K562 (cell line): ENCODE results near the gene GPR4. TPM values are rescaled to one million over a fixed set of nuclear protein-coding genes. Genes with fewer than 3 reads are reported as not detected.

Experiments used
- ATAC-seq: fragments of 200-7000 bp; cut with Tn5 transposase; 3 replicates; pipeline ENCODE4 v1.9.1; 2020; ENCODE audit warnings: moderate library complexity
- BruUV-seq: library from RNA; stranded (reverse); fragments of 400-500 nt; replicated peaks from 2 replicates; lab custom pipeline; 2021; lab: Mats Ljungman, UMichigan
- CTCF ChIA-PET: fragments of 300-600 bp; formaldehyde crosslinking; extraction: SDS; loops from one replicate; lab custom pipeline; 2021; ENCODE audit warnings: low intra/inter-chr PET ratio; lab: Yijun Ruan, JAX
- POLR2A ChIA-PET: fragments of 300-600, 350-650 bp; sonication (Branson Sonifier 250); formaldehyde crosslinking; extraction: SDS; loops from one replicate; lab custom pipeline; 2021; ENCODE audit warnings: antibody characterized with exemption, inconsistent platforms; lab: Yijun Ruan, JAX
- DNase-seq, 4 experiments: peaks; one replicate each; pipeline versions ENCODE4 v3.0.0 to v3.0.0-alpha.2; 2011 to 2018; ENCODE audit warnings: low spot score in 3 of 4, mixed read lengths in 3 of 4; ENCODE audit errors: extremely low read depth in 1 of 4
- FAIRE-seq: peaks from 2 replicates; lab custom pipeline; 2011; peaks lifted over from hg19 to GRCh38; lab: Jason Lieb, UNC
- H2AFZ ChIP-seq: 2 replicates; pipeline ENCODE4 v1.6.0; 2011; ENCODE audit warnings: low read depth, low read length, control low read depth, inconsistent platforms
- H3K27ac ChIP-seq: fragments of 200-600 bp; 3 replicates; pipeline ENCODE4 v1.8.0; 2011; ENCODE audit warnings: low read depth, mild to moderate bottlenecking, control low read depth, inconsistent platforms, low read length, moderate library complexity, mixed read lengths; ENCODE audit errors: extremely low read depth
- H3K27me3 ChIP-seq, 2 experiments: fragments of 300-600 bp in 1 of 2; 2 replicates in 1 of 2; 3 replicates in 1 of 2; pipeline versions ENCODE4 v1.6.0 to v1.8.0; 2011; ENCODE audit warnings: inconsistent platforms in 2 of 2, low read length in 2 of 2, mild to moderate bottlenecking in 1 of 2, mixed read lengths in 1 of 2, moderate library complexity in 1 of 2; ENCODE audit not compliant: control insufficient read depth in 2 of 2, insufficient read depth in 2 of 2
- H3K36me3 ChIP-seq: fragments of 300-600 bp; 3 replicates; pipeline ENCODE4 v1.8.0; 2011; ENCODE audit warnings: mild to moderate bottlenecking, low read length, inconsistent platforms; ENCODE audit not compliant: control insufficient read depth, insufficient read depth
- H3K4me1 ChIP-seq, 2 experiments: fragments of 200-600 bp in 1 of 2; replicated peaks in 1 of 2; 2 replicates in 1 of 2; 3 replicates in 1 of 2; pipeline versions ENCODE4 v1.5.1 to v1.8.0; 2011; ENCODE audit warnings: inconsistent platforms in 2 of 2, low read length in 2 of 2, mild to moderate bottlenecking in 1 of 2, mixed read lengths in 1 of 2, moderate library complexity in 1 of 2; ENCODE audit not compliant: control insufficient read depth in 2 of 2, insufficient read depth in 2 of 2
- H3K4me2 ChIP-seq: 2 replicates; pipeline ENCODE4 v1.6.1; 2011; ENCODE audit warnings: low read length, control low read depth, inconsistent platforms, mixed read lengths; ENCODE audit not compliant: insufficient read depth
- H3K4me3 ChIP-seq: fragments of 200-600 bp; sonication (generic), shearing (Covaris generic); 2 replicates; pipeline ENCODE4 v1.5.1; 2016; ENCODE audit warnings: control low read depth, inconsistent platforms
- H3K79me2 ChIP-seq: fragments of 200-600 bp; 3 replicates; pipeline ENCODE4 v1.8.0; 2011; ENCODE audit warnings: low read length, inconsistent platforms; ENCODE audit not compliant: control insufficient read depth, insufficient read depth
- H3K9ac ChIP-seq, 2 experiments: 2 replicates each; pipeline versions ENCODE4 v1.6.0 to v1.6.1; 2011; ENCODE audit warnings: low read depth in 2 of 2, low read length in 2 of 2, control low read depth in 1 of 2, inconsistent platforms in 1 of 2, mild to moderate bottlenecking in 1 of 2, mixed read lengths in 1 of 2; ENCODE audit not compliant: insufficient read depth in 1 of 2
- H3K9me1 ChIP-seq: one replicate; pipeline ENCODE4 v1.6.0; 2011; ENCODE audit warnings: inconsistent platforms, mild to moderate bottlenecking, low read length, moderate library complexity; ENCODE audit not compliant: control insufficient read depth, insufficient read depth
- H3K9me3 ChIP-seq: replicated peaks from 2 replicates; pipeline ENCODE4 v1.5.1; 2011; ENCODE audit warnings: low read depth, low read length, inconsistent platforms; ENCODE audit not compliant: control insufficient read depth, insufficient read depth
- H4K20me1 ChIP-seq: replicated peaks from 2 replicates; pipeline ENCODE4 v1.6.1; 2011; ENCODE audit warnings: low read length, inconsistent platforms, mixed read lengths; ENCODE audit not compliant: control insufficient read depth, insufficient read depth
- LCOR ChIP-seq: sonication (generic); formaldehyde crosslinking; IDR thresholded peaks from 2 replicates; pipeline ENCODE4 v1.8.0; 2022; ENCODE audit warnings: mild to moderate bottlenecking, missing genetic modification reagents
- RUNX1 ChIP-seq: sonication (generic); IDR thresholded peaks from 2 replicates; pipeline ENCODE4 v1.6.1; 2016; ENCODE audit warnings: antibody characterized with exemption, low read depth
- ZNF133 ChIP-seq: fragments of 250-450 bp; sonication (Bioruptor Pico); IDR thresholded peaks from 2 replicates; pipeline ENCODE4 v1.4.0; 2020; ENCODE audit warnings: mild to moderate bottlenecking
- WGBS: fragments of 100-300 bp; shearing (Covaris generic); methylation state at CpG from one replicate; pipeline ENCODE4 v1.1.6; 2016; ENCODE audit warnings: low coverage, mixed read lengths; ENCODE audit not compliant: insufficient coverage; ENCODE audit errors: missing lambda C conversion rate; 5-methylcytosine and 5-hydroxymethylcytosine counted together
- in situ Hi-C: fragments of 300-500 bp; cut with MboI; formaldehyde crosslinking; loops from 4 replicates; pipeline ENCODE4 v1.15.0; 2018; ENCODE audit warnings: inconsistent platforms, mixed read lengths
- intact Hi-C: fragments of 100-400 bp; cut with micrococcal nuclease; formaldehyde crosslinking; loops from 2 replicates; pipeline ENCODE4 v1.14.2; 2022
- polyA plus RNA-seq, 8 experiments: library from polyadenylated mRNA; depleted of rRNA in 4 of 8; stranded (reverse) in 5 of 8; unstranded in 3 of 8; fragments of >200 nt; fragmentation: Nextera tagmentation in 2 of 8; fragmentation: Illumina TruSeq in 1 of 8; extraction: Ambion mirVana in 2 of 8; extraction: Trizol in 1 of 8; gene quantifications; 2 replicates each; pipeline versions ENCODE4 v1.2.1 to v1.2.3, GENCODE V29; 2011 to 2014; ENCODE audit warnings: inconsistent platforms in 1 of 8, missing spikeins in 1 of 8
- total RNA-seq, 7 experiments: library from RNA; depleted of rRNA in 6 of 7; stranded (reverse); fragments of >200 nt in 6 of 7; fragmentation: Illumina TruSeq in 2 of 7; extraction: Trizol in 2 of 7; gene quantifications; 2 replicates each; pipeline versions ENCODE4 v1.2.1 to v1.2.3, GENCODE V29; 2011 to 2021; ENCODE audit warnings: low replicate concordance in 1 of 7
- TF ChIP-seq, protein P1 (sequence below), 2 experiments: fragments of 450-650 bp in 1 of 2; sonication (generic) in 1 of 2; formaldehyde crosslinking in 1 of 2; IDR thresholded peaks in 1 of 2; conservative IDR thresholded peaks in 1 of 2; 2 replicates each; pipeline versions ENCODE4 v1.6.1 to v1.8.1; 2016 to 2023; ENCODE audit warnings: mild to moderate bottlenecking in 2 of 2, moderate library complexity in 2 of 2, inconsistent platforms in 1 of 2, missing genetic modification reagents in 1 of 2

GPR4 gene
- total and polyA plus RNA-seq, 9 of the 15 experiments (the other 6 are each of a cell fraction or from before 2014, with no cell fraction given): 0.03 to 0.09 (median 0.04) TPM; not detected in 5

DNA sequence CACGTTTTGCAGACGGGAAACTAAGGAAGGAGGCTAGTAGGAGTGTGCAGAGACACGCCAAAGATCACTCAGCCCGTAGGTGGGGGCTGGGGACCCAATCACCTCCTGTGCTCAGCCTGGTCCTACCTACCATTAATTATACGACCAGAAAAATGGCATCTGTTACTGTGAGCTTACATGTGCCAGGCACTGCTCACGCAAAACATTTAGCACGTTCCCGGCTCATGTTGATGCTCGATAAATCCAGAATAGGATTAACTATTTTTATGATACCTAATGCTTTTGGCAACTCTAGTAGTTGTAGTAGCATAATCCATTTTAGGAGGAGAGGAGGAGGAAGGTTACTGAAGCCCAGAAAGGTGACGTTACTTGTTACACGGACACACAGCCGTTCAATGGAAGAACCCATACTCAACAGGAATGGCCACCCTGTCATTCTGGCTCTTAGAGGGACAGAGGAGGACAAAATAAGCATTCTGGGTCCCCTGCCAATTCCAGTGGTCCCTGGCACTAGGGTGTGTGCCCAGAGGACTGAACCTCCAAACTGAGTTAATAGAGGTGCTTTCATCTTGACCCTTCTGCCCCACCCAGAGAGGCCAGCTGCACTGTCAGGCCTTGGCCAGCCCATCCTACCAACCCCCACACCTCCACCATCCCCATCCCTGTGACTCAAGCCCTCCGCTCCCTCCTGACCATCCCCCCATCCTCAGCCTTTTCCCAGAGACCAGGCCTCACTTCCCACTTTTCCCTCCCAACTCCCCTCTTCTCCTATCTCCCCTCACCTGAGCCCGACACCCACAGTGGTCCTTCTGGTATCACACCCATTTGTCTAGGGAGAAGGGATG, 42.1 kb upstream of the GPR4 start:
- H3K4me2 ChIP-seq: peak overlapping the region; percentile 82
- ATAC-seq (no peak), DNase-seq (no peak), FAIRE-seq (no peak)
- no TSS peak for BruUV-seq
- H3K9me1 ChIP-seq: no peaks in the 10 kb centered on the region
- peak overlapping the region in 1 of 2 experiments; percentile 59; a peak in 1 of 4 replicates for H3K9ac ChIP-seq
- no peaks in the 10 kb centered on the region for H4K20me1 ChIP-seq
- no peaks in the 10 kb centered on the region for H3K27me3 ChIP-seq
- WGBS: 35% methylated on average over 14 of the region's 14 CpGs
- H3K4me3 ChIP-seq: no peak overlapping the region
- TF ChIP-seq ZNF133 (CRISPR knock-in tag) (no peak), RUNX1 (0 out of 2 replicates have a peak, but pooled peaks have one; percentile 45), LCOR (CRISPR knock-in tag) (0 out of 2 replicates have a peak, but pooled peaks have one; percentile 1)
- TF ChIP-seq, protein P1, sequence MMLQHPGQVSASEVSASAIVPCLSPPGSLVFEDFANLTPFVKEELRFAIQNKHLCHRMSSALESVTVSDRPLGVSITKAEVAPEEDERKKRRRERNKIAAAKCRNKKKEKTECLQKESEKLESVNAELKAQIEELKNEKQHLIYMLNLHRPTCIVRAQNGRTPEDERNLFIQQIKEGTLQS (IDR thresholded peaks at IDR 0.05): no peak
- TF ChIP-seq, protein P1 (CRISPR knock-in tag; conservative IDR thresholded peaks at IDR 0.05): no peak
- H3K4me1 ChIP-seq: peaks cover 29 to 54% of the 10 kb centered on the region in 2 experiments
- CTCF ChIA-PET: interaction anchor here (0.5 to 4.6 kb wide), 6 partner anchors 12 to 205 kb away, joined by 3 to 34 read pairs (median 8); no protein-coding TSS in a partner anchor
- H3K27ac ChIP-seq: no peak overlapping the region
- H3K36me3 ChIP-seq: no peaks in the 10 kb centered on the region
- H3K79me2 ChIP-seq: no peaks in the 10 kb centered on the region
- intact Hi-C loops (loop anchor here (1.0 to 5.0 kb wide), 7 partner anchors 37 to 202 kb away; partner anchors contain the start of gene VASP), in situ Hi-C loops (no loop called here)
- H2AFZ ChIP-seq: peak overlapping the region; percentile 91
- POLR2A ChIA-PET: interaction anchor here (0.5 to 4.7 kb wide), 4 partner anchors 26 to 325 kb away, joined by 3 to 35 read pairs (median 14); no protein-coding TSS in a partner anchor
- no peaks in the 10 kb centered on the region for H3K9me3 ChIP-seq
